ENCODE measurements around the gene TRIM67. TPM values are rescaled to one million over a fixed set of nuclear protein-coding genes. Genes with fewer than 3 reads are reported as not detected.

Gene TRIM67
- total and polyA plus RNA-seq, 9 of the 15 experiments (the other 6 are each of a cell fraction or from before 2014, with no cell fraction given), result 0.04 to 0.60 (median 0.31) TPM

- TF ChIP-seq MCM2 (IDR thresholded peaks at IDR 0.05; ENCODE audit: low read depth), result no peak
- peak; percentile 96 for TF ChIP-seq DPF2 (IDR thresholded peaks at IDR 0.05)
- TF ChIP-seq ZNF507 (tag; conservative IDR thresholded peaks at IDR 0.05), result no peak
- peak; percentile 98 for TF ChIP-seq ARID1B (IDR thresholded peaks at IDR 0.05)
- TF ChIP-seq RBM17 (IDR thresholded peaks at IDR 0.05; ENCODE audit: borderline replicate concordance, low read depth, low read length), result no peak
- peak; percentile 76 for TF ChIP-seq SP1 (CRISPR knock-in tag; IDR thresholded peaks at IDR 0.05)
- TF ChIP-seq PHF21A (IDR thresholded peaks at IDR 0.05; ENCODE audit: borderline replicate concordance, low read depth), result peak; percentile 82
- no peak; the same call in 1 of the 2 replicates for TF ChIP-seq PATZ1 (CRISPR knock-in tag; IDR thresholded peaks at IDR 0.05; ENCODE audit: borderline replicate concordance)
- TF ChIP-seq FOXJ2 (tag; IDR thresholded peaks at IDR 0.05), result peak; percentile 84
- TF ChIP-seq BHLHE40 (IDR thresholded peaks at IDR 0.05; ENCODE audit: low read length), result peak; percentile 99
- TF ChIP-seq ZNF449 (CRISPR knock-in tag; IDR thresholded peaks at IDR 0.05), result 0 out of 2 replicates have a peak, but pooled peaks have one; percentile 35
- peak; percentile 95 for TF ChIP-seq EP300 (IDR thresholded peaks at IDR 0.05; ENCODE audit: low read length)
- TF ChIP-seq SIN3B (IDR thresholded peaks at IDR 0.05; ENCODE audit: low read depth), result no peak
- TF ChIP-seq PCBP2 (IDR thresholded peaks at IDR 0.05; ENCODE audit: low read depth, low read length, poor library complexity, severe bottlenecking), result no peak
- TF ChIP-seq ZNF274 (IDR thresholded peaks at IDR 0.05; ENCODE audit: borderline replicate concordance, low read depth, low read length), result no peak; the same call in 1 of the 2 replicates
- peak; percentile 93 for TF ChIP-seq NFIC (IDR thresholded peaks at IDR 0.05)
- peak; percentile 90 for TF ChIP-seq MECOM (CRISPR knock-in tag; IDR thresholded peaks at IDR 0.05)
- TF ChIP-seq HIVEP1 (CRISPR knock-in tag; IDR thresholded peaks at IDR 0.05), result no peak
- TF ChIP-seq NFATC3 (IDR thresholded peaks at IDR 0.05), result peak; percentile 55; the same call in 1 of the 2 replicates
- no peak for TF ChIP-seq RBFOX2 (IDR thresholded peaks at IDR 0.05; ENCODE audit: low read depth, low read length)
- TF ChIP-seq BCOR (IDR thresholded peaks at IDR 0.05), result peak; percentile 86
- TF ChIP-seq HMBOX1 (IDR thresholded peaks at IDR 0.05), result peak; percentile 47
- TF ChIP-seq SMAD3 (CRISPR knock-in tag; conservative IDR thresholded peaks at IDR 0.05), result 0 out of 2 replicates have a peak, but pooled peaks have one; percentile 49
- TF ChIP-seq MAFF (IDR thresholded peaks at IDR 0.05; ENCODE audit: low read length), result peak; percentile 76
- TF ChIP-seq SIRT6 (IDR thresholded peaks at IDR 0.05; ENCODE audit: low read depth, low read length), result no peak
- TF ChIP-seq NR2C1 (IDR thresholded peaks at IDR 0.05), result peak; percentile 46; the same call in 1 of the 2 replicates
- peak; percentile 68 for TF ChIP-seq NR2C1 (tag; IDR thresholded peaks at IDR 0.05)
- no peak; the same call in 1 of the 2 replicates for TF ChIP-seq ZNF324 (CRISPR knock-in tag; IDR thresholded peaks at IDR 0.05)
- TF ChIP-seq NFRKB (IDR thresholded peaks at IDR 0.05; ENCODE audit: low read depth), result no peak
Observed at GRCh38 chr1:231200388-231201031, 38.7 kb downstream of the TRIM67 start (continued).

All from K562 (cell line).